Smooth muscle cell (in vitro differentiated cells): Measurements from ENCODE around the gene KDSR. TPM values are rescaled to one million over a fixed set of nuclear protein-coding genes. Genes with fewer than 3 reads are reported as not detected.

Source experiments
- DNase-seq: peaks from one replicate; lab custom pipeline; 2025; ENCODE audit not compliant: unreplicated experiment; lab: John Stamatoyannopoulos, UW
- H2AFZ ChIP-seq: fragments of 200-600 bp; sonication (generic); 2 replicates; pipeline ENCODE4 v1.6.0; 2016; ENCODE audit warnings: antibody characterized with exemption, low read depth, mild to moderate bottlenecking
- H3F3A ChIP-seq: fragments of 200-600 bp; sonication (generic); 2 replicates; pipeline ENCODE4 v1.6.0; 2017; ENCODE audit warnings: antibody characterized with exemption, low read depth
- H3K27ac ChIP-seq: fragments of 200-600 bp; sonication (generic); 2 replicates; pipeline ENCODE4 v1.5.1; 2016; ENCODE audit warnings: low read depth, mild to moderate bottlenecking
- H3K27me3 ChIP-seq: fragments of 200-600 bp; sonication (generic); 2 replicates; pipeline ENCODE4 v1.6.1; 2016; ENCODE audit warnings: low read depth, mild to moderate bottlenecking
- H3K36me3 ChIP-seq: fragments of 200-600 bp; sonication (generic); 2 replicates; pipeline ENCODE4 v1.5.1; 2016; ENCODE audit warnings: low read depth
- H3K4me1 ChIP-seq: fragments of 200-600 bp; sonication (generic); 2 replicates; pipeline ENCODE4 v1.5.1; 2016; ENCODE audit warnings: low read depth
- H3K4me2 ChIP-seq: fragments of 200-600 bp; sonication (generic); 2 replicates; pipeline ENCODE4 v1.6.0; 2016; ENCODE audit warnings: mild to moderate bottlenecking
- H3K4me3 ChIP-seq: fragments of 200-600 bp; sonication (generic); 2 replicates; pipeline ENCODE4 v1.5.1; 2016; ENCODE audit warnings: mild to moderate bottlenecking
- H3K79me2 ChIP-seq: fragments of 200-600 bp; sonication (generic); 2 replicates; pipeline ENCODE4 v1.6.0; 2016; ENCODE audit warnings: low read depth, mild to moderate bottlenecking
- H3K9ac ChIP-seq: fragments of 200-600 bp; sonication (generic); 2 replicates; pipeline ENCODE4 v1.6.0; 2016; ENCODE audit warnings: low read depth
- H3K9me3 ChIP-seq: fragments of 200-600 bp; sonication (generic); replicated peaks from 2 replicates; pipeline ENCODE4 v1.5.1; 2016; ENCODE audit warnings: low read depth
- H4K20me1 ChIP-seq: fragments of 200-600 bp; sonication (generic); 2 replicates; pipeline ENCODE4 v1.6.0; 2016; ENCODE audit warnings: low read depth
- WGBS: methylation state at CpG from one replicate; pipeline ENCODE4 v1.1.7; 2016; ENCODE audit warnings: low lambda C conversion rate; 5-methylcytosine and 5-hydroxymethylcytosine counted together
- polyA plus RNA-seq: library from polyadenylated mRNA; unstranded; fragments of >200 nt; fragmentation: Nextera tagmentation; extraction: Ambion mirVana; gene quantifications from 2 replicates; pipeline ENCODE4 v1.2.1, GENCODE V29; 2016
- total RNA-seq: library from RNA; depleted of rRNA; stranded (reverse); fragments of >200 nt; gene quantifications from 2 replicates; pipeline ENCODE4 v1.2.3, GENCODE V29; 2014
- TF ChIP-seq, protein P1 (sequence below): fragments of 200-600 bp; sonication (generic); IDR thresholded peaks from 2 replicates; pipeline ENCODE4 v1.5.1; 2017; ENCODE audit warnings: borderline replicate concordance, mild to moderate bottlenecking, antibody characterized with exemption; ENCODE audit not compliant: insufficient read depth, poor library complexity, severe bottlenecking

KDSR gene
- total and polyA plus RNA-seq, 2 experiments from 2014 or later, result 34.5 to 47.4 TPM

- no peaks in the 10 kb centered on the region for H3K79me2 ChIP-seq
- H3K27me3 ChIP-seq, result peaks cover 60% of the 10 kb centered on the region
- no peaks in the 10 kb centered on the region for H3K9me3 ChIP-seq
- WGBS, result 85% methylated on average over 3 of the region's 3 CpGs
- H3K4me3 ChIP-seq, result no peak overlapping the region
- H3K4me2 ChIP-seq, result no peak overlapping the region
- H3K36me3 ChIP-seq, result no peaks in the 10 kb centered on the region
- no peak for DNase-seq
- no peak overlapping the region for H3K27ac ChIP-seq
- peaks cover 13% of the 10 kb centered on the region for H3K4me1 ChIP-seq
- no peaks in the 10 kb centered on the region for H3F3A ChIP-seq
- TF ChIP-seq, protein P1, sequence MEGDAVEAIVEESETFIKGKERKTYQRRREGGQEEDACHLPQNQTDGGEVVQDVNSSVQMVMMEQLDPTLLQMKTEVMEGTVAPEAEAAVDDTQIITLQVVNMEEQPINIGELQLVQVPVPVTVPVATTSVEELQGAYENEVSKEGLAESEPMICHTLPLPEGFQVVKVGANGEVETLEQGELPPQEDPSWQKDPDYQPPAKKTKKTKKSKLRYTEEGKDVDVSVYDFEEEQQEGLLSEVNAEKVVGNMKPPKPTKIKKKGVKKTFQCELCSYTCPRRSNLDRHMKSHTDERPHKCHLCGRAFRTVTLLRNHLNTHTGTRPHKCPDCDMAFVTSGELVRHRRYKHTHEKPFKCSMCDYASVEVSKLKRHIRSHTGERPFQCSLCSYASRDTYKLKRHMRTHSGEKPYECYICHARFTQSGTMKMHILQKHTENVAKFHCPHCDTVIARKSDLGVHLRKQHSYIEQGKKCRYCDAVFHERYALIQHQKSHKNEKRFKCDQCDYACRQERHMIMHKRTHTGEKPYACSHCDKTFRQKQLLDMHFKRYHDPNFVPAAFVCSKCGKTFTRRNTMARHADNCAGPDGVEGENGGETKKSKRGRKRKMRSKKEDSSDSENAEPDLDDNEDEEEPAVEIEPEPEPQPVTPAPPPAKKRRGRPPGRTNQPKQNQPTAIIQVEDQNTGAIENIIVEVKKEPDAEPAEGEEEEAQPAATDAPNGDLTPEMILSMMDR, result no peak
- no peak overlapping the region for H2AFZ ChIP-seq
- no peaks in the 10 kb centered on the region for H4K20me1 ChIP-seq
- H3K9ac ChIP-seq, result no peak overlapping the region
Measured at GRCh38 chr18:63315131-63315662, 51.8 kb downstream of the KDSR start.

GRCh38 chr18:63314062-63314790 is 52.8 kb downstream of the KDSR start:
- H3F3A ChIP-seq, result no peaks in the 10 kb centered on the region
- no peaks in the 10 kb centered on the region for H3K36me3 ChIP-seq
- TF ChIP-seq, protein P1, result no peak
- no peak overlapping the region for H3K9ac ChIP-seq
- H3K27ac ChIP-seq, result no peak overlapping the region
- H3K4me2 ChIP-seq, result no peak overlapping the region
- H3K4me1 ChIP-seq, result peaks cover 11% of the 10 kb centered on the region
- no peak overlapping the region for H3K4me3 ChIP-seq
- no peaks in the 10 kb centered on the region for H4K20me1 ChIP-seq
- H3K9me3 ChIP-seq, result no peaks in the 10 kb centered on the region
- WGBS, result 82% methylated on average over 4 of the region's 4 CpGs
- peaks cover 57% of the 10 kb centered on the region for H3K27me3 ChIP-seq
- no peaks in the 10 kb centered on the region for H3K79me2 ChIP-seq
- DNase-seq, result no peak
- no peak overlapping the region for H2AFZ ChIP-seq

DNA sequence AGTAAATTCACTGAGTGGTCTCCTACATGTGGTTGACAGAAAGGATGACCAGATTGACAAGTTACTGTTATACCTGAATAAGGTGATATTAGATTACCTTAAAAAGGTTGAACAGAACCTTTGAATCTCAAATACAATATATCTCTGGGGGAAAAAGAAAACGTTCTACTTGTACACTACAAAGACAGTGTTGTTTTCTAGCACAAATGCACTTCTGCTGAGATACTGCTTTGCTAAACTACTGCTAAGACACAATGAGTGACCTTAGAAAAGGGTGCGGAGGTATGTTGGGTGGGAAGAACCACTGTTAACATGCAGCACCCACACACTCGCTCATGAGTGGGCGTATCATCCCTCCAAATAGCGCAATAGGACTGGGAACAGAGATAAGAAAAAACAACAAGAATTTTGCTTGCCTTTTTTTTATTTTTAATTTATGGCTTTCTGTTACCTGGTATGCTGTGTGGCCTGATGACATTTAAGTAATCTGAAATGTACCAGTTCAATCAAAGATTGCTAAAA is 53.5 kb downstream of the KDSR start:
- no peaks in the 10 kb centered on the region for H3F3A ChIP-seq
- H3K9me3 ChIP-seq, result no peaks in the 10 kb centered on the region
- no peak overlapping the region for H2AFZ ChIP-seq
- peaks cover 49% of the 10 kb centered on the region for H3K27me3 ChIP-seq
- no peaks in the 10 kb centered on the region for H3K79me2 ChIP-seq
- TF ChIP-seq, protein P1, result no peak
- H3K4me3 ChIP-seq, result no peak overlapping the region
- H3K4me2 ChIP-seq, result no peak overlapping the region
- no peak overlapping the region for H3K27ac ChIP-seq
- DNase-seq, result no peak
- peaks cover 3% of the 10 kb centered on the region for H3K4me1 ChIP-seq
- H3K9ac ChIP-seq, result no peak overlapping the region
- 76% methylated on average over 5 of the region's 5 CpGs for WGBS
- H3K36me3 ChIP-seq, result no peaks in the 10 kb centered on the region
- H4K20me1 ChIP-seq, result no peaks in the 10 kb centered on the region
